ENCODE measurements around the gene XYLT1.

DNA sequence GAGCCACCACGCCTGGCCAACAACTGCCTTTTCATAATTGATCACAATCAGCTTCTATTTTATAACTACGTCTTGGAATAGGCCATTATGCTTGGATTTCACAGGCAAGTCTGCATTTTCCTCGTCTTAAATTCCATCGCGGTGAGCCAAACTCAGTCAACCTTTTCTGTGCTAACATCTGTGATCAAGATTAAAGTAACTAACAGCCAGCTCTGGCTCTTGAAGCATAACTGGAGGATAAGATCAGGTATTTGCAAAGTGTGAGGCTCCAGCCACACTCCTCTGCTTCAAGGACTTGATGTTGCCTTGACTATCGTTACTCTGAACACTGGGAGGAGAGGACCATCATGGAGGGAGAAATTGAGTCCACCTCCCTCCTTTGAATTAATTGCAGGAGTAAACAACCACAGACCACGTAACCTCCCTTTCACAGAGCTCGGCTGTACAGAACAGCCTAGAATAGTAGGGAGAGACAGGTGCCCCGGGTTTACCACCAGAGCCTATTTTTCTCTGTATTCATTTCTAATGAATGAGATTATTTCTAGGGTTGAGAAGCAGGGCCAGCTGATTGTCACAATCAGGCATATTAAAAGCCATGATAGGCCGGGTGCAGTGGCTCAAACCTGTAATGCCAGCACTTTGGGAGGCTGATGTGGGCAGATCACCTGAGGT, 143.0 kb downstream of the XYLT1 start:
- TF ChIP-seq USF2 (IDR thresholded peaks at IDR 0.05; ENCODE audit: low read depth, low read length) (no peak), CTCF (conservative IDR thresholded peaks at IDR 0.05; ENCODE audit: low read depth, low read length) (no peak), POLR2A (IDR thresholded peaks at IDR 0.05; ENCODE audit: low read depth, low read length) (no peak), RFX5 (IDR thresholded peaks at IDR 0.05; ENCODE audit: low read depth, low read length) (no peak), FOS (IDR thresholded peaks at IDR 0.05; ENCODE audit: low read depth, low read length) (no peak), SMC3 (IDR thresholded peaks at IDR 0.05; ENCODE audit: low read depth, low read length) (no peak), CEBPB (IDR thresholded peaks at IDR 0.05; ENCODE audit: low read depth, low read length) (no peak), RAD21 (IDR thresholded peaks at IDR 0.05; ENCODE audit: low read length) (no peak), ELK1 (IDR thresholded peaks at IDR 0.05; ENCODE audit: borderline replicate concordance, low read depth, low read length) (no peak), RCOR1 (IDR thresholded peaks at IDR 0.05; ENCODE audit: insufficient replicate concordance, low read length) (no peak)
